Muscle layer of duodenum (tissue), 2 donors: ENCODE data around the gene GDPD4.

Experiments used
- H3K27ac ChIP-seq: one replicate; pipeline ENCODE4 v1.7.0; 2013; ENCODE audit warnings: mild to moderate bottlenecking, low read length
- H3K27me3 ChIP-seq: one replicate; pipeline ENCODE4 v1.7.0; 2013; ENCODE audit warnings: low read depth, mild to moderate bottlenecking, control low read depth, low read length
- H3K36me3 ChIP-seq, 2 donors: one replicate each; pipeline ENCODE4 v1.7.0; 2013; ENCODE audit warnings: low read length in 2 of 2, control low read depth in 1 of 2, mild to moderate bottlenecking in 1 of 2; ENCODE audit not compliant: insufficient read depth in 2 of 2, control insufficient read depth in 1 of 2
- H3K4me1 ChIP-seq, 2 donors: one replicate each; pipeline ENCODE4 v1.7.0; 2013; ENCODE audit warnings: low read length in 2 of 2, mild to moderate bottlenecking in 2 of 2, control low read depth in 1 of 2, moderate library complexity in 1 of 2; ENCODE audit not compliant: insufficient read depth in 2 of 2, control insufficient read depth in 1 of 2
- H3K4me3 ChIP-seq, 2 donors: one replicate each; pipeline ENCODE4 v1.7.0; 2013; ENCODE audit warnings: low read length in 2 of 2, low read depth in 1 of 2, mild to moderate bottlenecking in 1 of 2
- H3K9me3 ChIP-seq, 2 donors: one replicate each; pipeline ENCODE4 v1.7.0; 2013; ENCODE audit warnings: low read length in 2 of 2, control low read depth in 1 of 2, mild to moderate bottlenecking in 1 of 2; ENCODE audit not compliant: control insufficient read depth in 1 of 2
- donor health status: healthy.

GDPD4 gene

GRCh38 chr11:77211040-77211451 lies 90.4 kb downstream of the GDPD4 start:
- Histone ChIP-seq H3K9me3 (no peaks in the 10 kb centered on the region), H3K4me1 (no peaks in the 10 kb centered on the region), H3K27ac (no peak overlapping the region), H3K27me3 (no peaks in the 10 kb centered on the region), H3K36me3 (no peaks in the 10 kb centered on the region), H3K4me3 (no peak overlapping the region)

GRCh38 chr11:77209663-77210062 lies 91.8 kb downstream of the GDPD4 start:
- Histone ChIP-seq H3K4me3 (no peak overlapping the region), H3K27me3 (no peaks in the 10 kb centered on the region), H3K36me3 (no peaks in the 10 kb centered on the region), H3K9me3 (no peaks in the 10 kb centered on the region), H3K27ac (no peak overlapping the region), H3K4me1 (no peaks in the 10 kb centered on the region)

- Histone ChIP-seq H3K27me3 (no peaks in the 10 kb centered on the region), H3K36me3 (no peaks in the 10 kb centered on the region), H3K4me1 (no peaks in the 10 kb centered on the region), H3K27ac (no peak overlapping the region), H3K9me3 (no peaks in the 10 kb centered on the region), H3K4me3 (no peak overlapping the region)
These were observed 93.0 kb downstream of the GDPD4 start for GRCh38 chr11:77208535-77208934.

GRCh38 chr11:77207618-77208313 lies 93.7 kb downstream of the GDPD4 start:
- Histone ChIP-seq H3K4me1 (no peaks in the 10 kb centered on the region), H3K36me3 (no peaks in the 10 kb centered on the region), H3K27ac (no peak overlapping the region), H3K4me3 (no peak overlapping the region), H3K9me3 (no peaks in the 10 kb centered on the region), H3K27me3 (no peaks in the 10 kb centered on the region)

GRCh38 chr11:77207019-77207485 lies 94.4 kb downstream of the GDPD4 start:
- H3K27me3 ChIP-seq: no peaks in the 10 kb centered on the region
- no peaks in the 10 kb centered on the region for H3K36me3 ChIP-seq
- no peaks in the 10 kb centered on the region for H3K4me1 ChIP-seq
- H3K9me3 ChIP-seq: no peaks in the 10 kb centered on the region
- no peak overlapping the region for H3K27ac ChIP-seq
- H3K4me3 ChIP-seq: no peak overlapping the region

- Histone ChIP-seq H3K4me3 (no peak overlapping the region), H3K9me3 (no peaks in the 10 kb centered on the region), H3K4me1 (no peaks in the 10 kb centered on the region), H3K36me3 (no peaks in the 10 kb centered on the region), H3K27me3 (no peaks in the 10 kb centered on the region), H3K27ac (no peak overlapping the region)
These were observed 95.0 kb downstream of the GDPD4 start for GRCh38 chr11:77206264-77207018.

GRCh38 chr11:77205467-77206263 lies 95.8 kb downstream of the GDPD4 start:
- H3K4me3 ChIP-seq: no peak overlapping the region
- H3K36me3 ChIP-seq: no peaks in the 10 kb centered on the region
- H3K27ac ChIP-seq: no peak overlapping the region
- no peaks in the 10 kb centered on the region for H3K27me3 ChIP-seq
- H3K9me3 ChIP-seq: no peaks in the 10 kb centered on the region
- no peaks in the 10 kb centered on the region for H3K4me1 ChIP-seq

- no peaks in the 10 kb centered on the region for H3K4me1 ChIP-seq
- H3K27me3 ChIP-seq: no peaks in the 10 kb centered on the region
- H3K36me3 ChIP-seq: no peaks in the 10 kb centered on the region
- H3K27ac ChIP-seq: no peak overlapping the region
- H3K9me3 ChIP-seq: no peaks in the 10 kb centered on the region
- no peak overlapping the region for H3K4me3 ChIP-seq
These were observed 96.6 kb downstream of the GDPD4 start for GRCh38 chr11:77204754-77205466.

GRCh38 chr11:77203901-77204753 lies 97.4 kb downstream of the GDPD4 start:
- no peaks in the 10 kb centered on the region for H3K9me3 ChIP-seq
- no peak overlapping the region for H3K4me3 ChIP-seq
- H3K27ac ChIP-seq: no peak overlapping the region
- no peaks in the 10 kb centered on the region for H3K4me1 ChIP-seq
- H3K27me3 ChIP-seq: no peaks in the 10 kb centered on the region
- no peaks in the 10 kb centered on the region for H3K36me3 ChIP-seq
